Endodermal cell (in vitro differentiated cells): ENCODE data around the gene ABCG1. TPM values are rescaled to one million over a fixed set of nuclear protein-coding genes. Genes with fewer than 3 reads are reported as not detected.

Experiments used
- DNase-seq: peaks from one replicate; pipeline ENCODE4 v3.0.0-alpha.2; 2017
- H3K27ac ChIP-seq: 2 replicates; pipeline ENCODE4 v1.5.1; 2013; ENCODE audit warnings: mild to moderate bottlenecking, low read depth, low read length, moderate library complexity
- H3K27me3 ChIP-seq: 2 replicates; pipeline ENCODE4 v1.6.1; 2013; ENCODE audit warnings: mild to moderate bottlenecking, low read length, moderate library complexity; ENCODE audit not compliant: insufficient read depth, control insufficient read depth, poor library complexity, severe bottlenecking
- H3K36me3 ChIP-seq: 2 replicates; pipeline ENCODE4 v1.7.0; 2013; ENCODE audit warnings: mild to moderate bottlenecking, low read length, moderate library complexity; ENCODE audit not compliant: control insufficient read depth, insufficient read depth
- H3K4me1 ChIP-seq: one replicate; pipeline ENCODE4 v1.7.0; 2013; ENCODE audit warnings: low read length; ENCODE audit not compliant: control insufficient read depth, insufficient read depth
- H3K4me3 ChIP-seq: 2 replicates; pipeline ENCODE4 v1.5.1; 2013; ENCODE audit warnings: mild to moderate bottlenecking, low read length, moderate library complexity
- H3K9ac ChIP-seq: 2 replicates; pipeline ENCODE4 v1.6.1; 2013; ENCODE audit warnings: mild to moderate bottlenecking, low read length, moderate library complexity; ENCODE audit not compliant: poor library complexity, severe bottlenecking; ENCODE audit errors: extremely low read depth
- H3K9me3 ChIP-seq: 2 replicates; pipeline ENCODE4 v1.6.1; 2013; ENCODE audit warnings: mild to moderate bottlenecking, low read length, moderate library complexity; ENCODE audit not compliant: control insufficient read depth
- H3K27ac Mint-ChIP-seq: 2 replicates; pipeline ENCODE4 v1.8.0; 2020; ENCODE audit warnings: mixed read lengths
- H3K27me3 Mint-ChIP-seq: 2 replicates; pipeline ENCODE4 v1.8.0; 2021; ENCODE audit warnings: mild to moderate bottlenecking, mixed read lengths; ENCODE audit not compliant: insufficient read depth
- H3K36me3 Mint-ChIP-seq: 2 replicates; pipeline ENCODE4 v1.8.0; 2020; ENCODE audit warnings: low read depth, mixed read lengths
- H3K4me1 Mint-ChIP-seq: 2 replicates; pipeline ENCODE4 v1.8.0; 2020; ENCODE audit warnings: mixed read lengths
- H3K4me3 Mint-ChIP-seq: 2 replicates; pipeline ENCODE4 v1.8.0; 2020; ENCODE audit warnings: mild to moderate bottlenecking, moderate library complexity, mixed read lengths
- H3K9me3 Mint-ChIP-seq: 2 replicates; pipeline ENCODE4 v1.8.0; 2020; ENCODE audit warnings: mild to moderate bottlenecking, mixed read lengths
- CTCF ChIP-seq: fragments of 200-600 bp; sonication (generic); conservative IDR thresholded peaks from 2 replicates; pipeline ENCODE4 v1.5.0; 2021; ENCODE audit warnings: antibody characterized with exemption, mild to moderate bottlenecking
- WGBS, 2 experiments: methylation state at CpG; one replicate each; pipeline versions ENCODE4 v1.1.5 to v1.1.7; 2013; ENCODE audit warnings: missing lambda C conversion rate in 2 of 2, mixed read lengths in 1 of 2; ENCODE audit not compliant: insufficient coverage in 1 of 2, insufficient read length in 1 of 2; 5-methylcytosine and 5-hydroxymethylcytosine counted together
- total RNA-seq, 2 donors: library from RNA; stranded (reverse); fragmentation: NEBNext Ultra II Directional in 1 of 2; extraction: Animal tissue kit (Norgen Biotek cat#: 25700) in 1 of 2; gene quantifications; 2 replicates in 1 of 2; 3 replicates in 1 of 2; pipeline ENCODE4 v1.2.1, GENCODE V29; 2021

The ABCG1 gene
- total RNA-seq, 2 donors from 2014 or later: 1.6 to 5.4 TPM

GRCh38 chr21:42341776-42342542, 123.0 kb downstream of the ABCG1 start:
- H3K9me3 ChIP-seq: no peaks in the 10 kb centered on the region

GRCh38 chr21:42343101-42343500, 124.2 kb downstream of the ABCG1 start:
- no peaks in the 10 kb centered on the region for H3K27me3 Mint-ChIP-seq
- no peaks in the 10 kb centered on the region for H3K9me3 Mint-ChIP-seq
- peak; percentile 24 for DNase-seq
- Histone ChIP-seq H3K27ac (no peak overlapping the region), H3K9me3 (no peaks in the 10 kb centered on the region), H3K4me1 (peaks cover 3% of the 10 kb centered on the region), H3K9ac (no peak overlapping the region), H3K27me3 (no peaks in the 10 kb centered on the region), H3K36me3 (no peaks in the 10 kb centered on the region), H3K4me3 (no peak overlapping the region)
- no peaks in the 10 kb centered on the region for H3K36me3 Mint-ChIP-seq
- 65 to 74% methylated on average over 8 to 10 of the region's 10 CpGs for WGBS, 2 experiments
- H3K4me3 Mint-ChIP-seq: no peak overlapping the region
- no peak overlapping the region for H3K27ac Mint-ChIP-seq
- no peak for TF ChIP-seq CTCF
- peaks cover 2% of the 10 kb centered on the region for H3K4me1 Mint-ChIP-seq

More at GRCh38 chr21:42341776-42342542, 123.0 kb downstream of the ABCG1 start:
- H3K4me3 Mint-ChIP-seq: no peak overlapping the region
- peaks cover 5% of the 10 kb centered on the region for H3K4me1 Mint-ChIP-seq
- no peak for TF ChIP-seq CTCF
- no peaks in the 10 kb centered on the region for H3K36me3 Mint-ChIP-seq
- no peak overlapping the region for H3K9ac ChIP-seq
- H3K27ac Mint-ChIP-seq: no peak overlapping the region
- no peak overlapping the region for H3K4me3 ChIP-seq
- peak; percentile 35 for DNase-seq
- H3K9me3 Mint-ChIP-seq: no peaks in the 10 kb centered on the region
- H3K27ac ChIP-seq: no peak overlapping the region
- H3K27me3 Mint-ChIP-seq: no peaks in the 10 kb centered on the region
- no peaks in the 10 kb centered on the region for H3K27me3 ChIP-seq
- H3K4me1 ChIP-seq: peaks cover 3% of the 10 kb centered on the region
- 93 to 94% methylated on average over 8 to 14 of the region's 15 CpGs for WGBS, 2 experiments
- no peaks in the 10 kb centered on the region for H3K36me3 ChIP-seq

- no peak overlapping the region for H3K9ac ChIP-seq
- no peaks in the 10 kb centered on the region for H3K36me3 Mint-ChIP-seq
- H3K9me3 Mint-ChIP-seq: no peaks in the 10 kb centered on the region
- no peaks in the 10 kb centered on the region for H3K27me3 ChIP-seq
- DNase-seq: peak; percentile 22
- no peak for TF ChIP-seq CTCF
- H3K4me3 Mint-ChIP-seq: no peak overlapping the region
- no peak overlapping the region for H3K27ac Mint-ChIP-seq
- H3K4me3 ChIP-seq: no peak overlapping the region
- no peak overlapping the region for H3K27ac ChIP-seq
- no peaks in the 10 kb centered on the region for H3K36me3 ChIP-seq
- H3K27me3 Mint-ChIP-seq: no peaks in the 10 kb centered on the region
- H3K4me1 Mint-ChIP-seq: no peaks in the 10 kb centered on the region
- no peaks in the 10 kb centered on the region for H3K9me3 ChIP-seq
- 93 to 100% methylated on average over 4 to 6 of the region's 6 CpGs for whole genome bisulfite sequencing, 2 experiments
- peaks cover 3% of the 10 kb centered on the region for H3K4me1 ChIP-seq
Measured at GRCh38 chr21:42343556-42343955, 124.6 kb downstream of the ABCG1 start.
